ENCODE data around the gene PRLH. TPM values are rescaled to one million over a fixed set of nuclear protein-coding genes. Genes with fewer than 3 reads are reported as not detected.
A peak's percentile ranks its signal among the peaks of the same experiment; 100 is the strongest.

The PRLH gene
- total and polyA plus RNA-seq, 2 of the 13 experiments (the other 11 are each of a cell fraction or from before 2014, with no cell fraction given): not detected

GRCh38 chr2:237590272-237591140 is 24.1 kb downstream of the PRLH start, which contains the start of gene RAB17 (continued):
- TF ChIP-seq ZNF207 (IDR thresholded peaks at IDR 0.05; ENCODE audit: borderline replicate concordance) (no peak), NFIC (IDR thresholded peaks at IDR 0.05; ENCODE audit: low read length) (peak; percentile 44; the same call in 1 of the 2 replicates), ZNF570 (CRISPR knock-in tag; IDR thresholded peaks at IDR 0.05; ENCODE audit: borderline replicate concordance) (no peak), ZNF251 (CRISPR knock-in tag; IDR thresholded peaks at IDR 0.05) (no peak), HOXD1 (CRISPR knock-in tag; IDR thresholded peaks at IDR 0.05) (no peak), ZZZ3 (CRISPR knock-in tag; IDR thresholded peaks at IDR 0.05; ENCODE audit: borderline replicate concordance) (peak; percentile 86), ISX (CRISPR knock-in tag; conservative IDR thresholded peaks at IDR 0.05) (no peak), NFE2L1 (CRISPR knock-in tag; IDR thresholded peaks at IDR 0.05; ENCODE audit: borderline replicate concordance) (no peak), SMARCC2 (IDR thresholded peaks at IDR 0.05) (no peak), PITX1 (CRISPR knock-in tag; IDR thresholded peaks at IDR 0.05) (peak; percentile 79; the same call in 1 of the 2 replicates), PHF5A (CRISPR knock-in tag; IDR thresholded peaks at IDR 0.05; ENCODE audit: low read depth, unreplicated experiment) (peak; percentile 88), ZNF607 (CRISPR knock-in tag; IDR thresholded peaks at IDR 0.05; ENCODE audit: borderline replicate concordance) (peak; percentile 88; the same call in 1 of the 2 replicates), MED1 (CRISPR knock-in tag; IDR thresholded peaks at IDR 0.05) (peak; percentile 98), ZBTB1 (CRISPR knock-in tag; IDR thresholded peaks at IDR 0.05; ENCODE audit: borderline replicate concordance) (no peak; the same call in 1 of the 2 replicates), TSC22D2 (CRISPR knock-in tag; IDR thresholded peaks at IDR 0.05; ENCODE audit: borderline replicate concordance) (0 out of 2 replicates have a peak, but pooled peaks have one; percentile 10), SP4 (CRISPR knock-in tag; IDR thresholded peaks at IDR 0.05) (peak; percentile 80; the same call in 1 of the 2 replicates), SNAI1 (CRISPR knock-in tag; IDR thresholded peaks at IDR 0.05; ENCODE audit: borderline replicate concordance) (peak; percentile 92)
- TF ChIP-seq, protein P1, sequence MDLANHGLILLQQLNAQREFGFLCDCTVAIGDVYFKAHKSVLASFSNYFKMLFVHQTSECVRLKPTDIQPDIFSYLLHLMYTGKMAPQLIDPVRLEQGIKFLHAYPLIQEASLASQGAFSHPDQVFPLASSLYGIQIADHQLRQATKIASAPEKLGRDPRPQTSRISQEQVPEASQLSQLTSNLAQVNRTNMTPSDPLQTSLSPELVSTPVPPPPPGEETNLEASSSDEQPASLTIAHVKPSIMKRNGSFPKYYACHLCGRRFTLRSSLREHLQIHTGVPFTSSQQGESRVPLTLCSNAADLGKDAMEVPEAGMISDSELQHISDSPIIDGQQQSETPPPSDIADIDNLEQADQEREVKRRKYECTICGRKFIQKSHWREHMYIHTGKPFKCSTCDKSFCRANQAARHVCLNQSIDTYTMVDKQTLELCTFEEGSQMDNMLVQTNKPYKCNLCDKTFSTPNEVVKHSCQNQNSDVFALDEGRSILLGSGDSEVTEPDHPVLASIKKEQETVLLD (CRISPR knock-in tag; IDR thresholded peaks at IDR 0.05; ENCODE audit: low read depth): peak; percentile 52; the same call in 1 of the 2 replicates
- TF ChIP-seq, protein P2, sequence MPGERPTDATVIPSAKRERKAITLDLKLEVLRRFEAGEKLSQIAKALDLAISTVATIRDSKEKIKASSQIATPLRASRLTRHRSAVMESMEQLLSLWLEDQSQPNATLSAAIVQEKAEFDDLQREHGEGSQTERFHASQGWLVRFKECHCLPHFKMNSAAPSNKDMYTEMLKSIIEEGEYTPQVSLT (CRISPR knock-in tag; IDR thresholded peaks at IDR 0.05; ENCODE audit: borderline replicate concordance, low read depth): no peak
- TF ChIP-seq, protein P3, sequence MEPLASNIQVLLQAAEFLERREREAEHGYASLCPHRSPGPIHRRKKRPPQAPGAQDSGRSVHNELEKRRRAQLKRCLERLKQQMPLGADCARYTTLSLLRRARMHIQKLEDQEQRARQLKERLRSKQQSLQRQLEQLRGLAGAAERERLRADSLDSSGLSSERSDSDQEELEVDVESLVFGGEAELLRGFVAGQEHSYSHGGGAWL (CRISPR knock-in tag; IDR thresholded peaks at IDR 0.05): no peak
- TF ChIP-seq, protein P4, sequence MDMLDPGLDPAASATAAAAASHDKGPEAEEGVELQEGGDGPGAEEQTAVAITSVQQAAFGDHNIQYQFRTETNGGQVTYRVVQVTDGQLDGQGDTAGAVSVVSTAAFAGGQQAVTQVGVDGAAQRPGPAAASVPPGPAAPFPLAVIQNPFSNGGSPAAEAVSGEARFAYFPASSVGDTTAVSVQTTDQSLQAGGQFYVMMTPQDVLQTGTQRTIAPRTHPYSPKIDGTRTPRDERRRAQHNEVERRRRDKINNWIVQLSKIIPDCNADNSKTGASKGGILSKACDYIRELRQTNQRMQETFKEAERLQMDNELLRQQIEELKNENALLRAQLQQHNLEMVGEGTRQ (IDR thresholded peaks at IDR 0.05; ENCODE audit: low read depth, low read length): peak; percentile 79
- TF ChIP-seq, protein P4 (CRISPR knock-in tag; IDR thresholded peaks at IDR 0.05; ENCODE audit: borderline replicate concordance): peak; percentile 95
